Neural progenitor cell (in vitro differentiated cells): ENCODE results near the gene FLII. TPM values are rescaled to one million over a fixed set of nuclear protein-coding genes. Genes with fewer than 3 reads are reported as not detected.

Source experiments
- DNase-seq: peaks from one replicate; pipeline ENCODE4 v3.0.0-alpha.2; 2016; ENCODE audit warnings: low spot score
- H2AFZ ChIP-seq: fragments of 200-600 bp; sonication (generic); replicated peaks from 2 replicates; pipeline ENCODE4 v1.6.1; 2016; ENCODE audit warnings: antibody characterized with exemption
- H3F3A ChIP-seq: fragments of 200-600 bp; sonication (generic); 2 replicates; pipeline ENCODE4 v1.6.1; 2016; ENCODE audit warnings: antibody characterized with exemption, low read depth
- H3K27ac ChIP-seq: fragments of 200-600 bp; sonication (generic); 2 replicates; pipeline ENCODE4 v1.5.1; 2016; ENCODE audit warnings: mild to moderate bottlenecking
- H3K27me3 ChIP-seq: fragments of 200-600 bp; sonication (generic); 2 replicates; pipeline ENCODE4 v1.6.1; 2016; ENCODE audit warnings: mild to moderate bottlenecking, moderate library complexity
- H3K36me3 ChIP-seq: fragments of 200-600 bp; sonication (generic); 2 replicates; pipeline ENCODE4 v1.5.1; 2016
- H3K4me1 ChIP-seq: fragments of 200-600 bp; sonication (generic); 2 replicates; pipeline ENCODE4 v1.6.1; 2016; ENCODE audit warnings: mixed run types
- H3K4me2 ChIP-seq: fragments of 200-600 bp; sonication (generic); 2 replicates; pipeline ENCODE4 v1.6.1; 2016
- H3K4me3 ChIP-seq: fragments of 200-600 bp; sonication (generic); 2 replicates; pipeline ENCODE4 v1.5.1; 2016
- H3K79me2 ChIP-seq: fragments of 200-600 bp; sonication (generic); 2 replicates; pipeline ENCODE4 v1.6.1; 2016; ENCODE audit warnings: low read depth
- H3K9ac ChIP-seq: fragments of 200-600 bp; sonication (generic); 2 replicates; pipeline ENCODE4 v1.6.1; 2016
- H3K9me3 ChIP-seq: fragments of 200-600 bp; sonication (generic); 2 replicates; pipeline ENCODE4 v1.5.1; 2016; ENCODE audit warnings: low read depth
- H4K20me1 ChIP-seq: fragments of 200-600 bp; sonication (generic); 2 replicates; pipeline ENCODE4 v1.6.1; 2016; ENCODE audit warnings: low read depth
- H3K27ac Mint-ChIP-seq: 3 replicates; pipeline ENCODE4 v1.8.0; 2021; ENCODE audit warnings: mixed read lengths
- H3K27me3 Mint-ChIP-seq: 2 replicates; pipeline ENCODE4 v1.8.0; 2022; ENCODE audit warnings: low read depth, mild to moderate bottlenecking, inconsistent platforms, moderate library complexity, mixed read lengths; ENCODE audit not compliant: insufficient read depth
- H3K36me3 Mint-ChIP-seq: 3 replicates; pipeline ENCODE4 v1.8.0; 2021; ENCODE audit warnings: mixed read lengths
- H3K4me1 Mint-ChIP-seq: 3 replicates; pipeline ENCODE4 v1.8.0; 2021; ENCODE audit warnings: mixed read lengths
- H3K4me3 Mint-ChIP-seq: 3 replicates; pipeline ENCODE4 v1.8.0; 2021; ENCODE audit warnings: mild to moderate bottlenecking, moderate library complexity, mixed read lengths
- H3K9me3 Mint-ChIP-seq: 3 replicates; pipeline ENCODE4 v1.8.0; 2020; ENCODE audit warnings: mixed read lengths
- EZH2 ChIP-seq: fragments of 200-600 bp; sonication (generic); IDR thresholded peaks from 2 replicates; pipeline ENCODE4 v1.6.1; 2017; ENCODE audit warnings: antibody characterized with exemption, mild to moderate bottlenecking, moderate library complexity
- EZH2phosphoT487 ChIP-seq: fragments of 200-600 bp; sonication (generic); IDR thresholded peaks from 2 replicates; pipeline ENCODE4 v1.6.1; 2017; ENCODE audit warnings: antibody characterized with exemption
- total RNA-seq: library from RNA; depleted of rRNA; stranded (reverse); fragments of >200 nt; gene quantifications from 2 replicates; pipeline ENCODE4 v1.2.3, GENCODE V29; 2015; ENCODE audit warnings: low replicate concordance
- TF ChIP-seq, protein P1 (sequence below): fragments of 200-600 bp; sonication (generic); IDR thresholded peaks from 2 replicates; pipeline ENCODE4 v1.5.1; 2017; ENCODE audit warnings: antibody characterized with exemption, mild to moderate bottlenecking

The FLII gene
- total RNA-seq, 1 donor from 2014 or later: 117 TPM

DNA sequence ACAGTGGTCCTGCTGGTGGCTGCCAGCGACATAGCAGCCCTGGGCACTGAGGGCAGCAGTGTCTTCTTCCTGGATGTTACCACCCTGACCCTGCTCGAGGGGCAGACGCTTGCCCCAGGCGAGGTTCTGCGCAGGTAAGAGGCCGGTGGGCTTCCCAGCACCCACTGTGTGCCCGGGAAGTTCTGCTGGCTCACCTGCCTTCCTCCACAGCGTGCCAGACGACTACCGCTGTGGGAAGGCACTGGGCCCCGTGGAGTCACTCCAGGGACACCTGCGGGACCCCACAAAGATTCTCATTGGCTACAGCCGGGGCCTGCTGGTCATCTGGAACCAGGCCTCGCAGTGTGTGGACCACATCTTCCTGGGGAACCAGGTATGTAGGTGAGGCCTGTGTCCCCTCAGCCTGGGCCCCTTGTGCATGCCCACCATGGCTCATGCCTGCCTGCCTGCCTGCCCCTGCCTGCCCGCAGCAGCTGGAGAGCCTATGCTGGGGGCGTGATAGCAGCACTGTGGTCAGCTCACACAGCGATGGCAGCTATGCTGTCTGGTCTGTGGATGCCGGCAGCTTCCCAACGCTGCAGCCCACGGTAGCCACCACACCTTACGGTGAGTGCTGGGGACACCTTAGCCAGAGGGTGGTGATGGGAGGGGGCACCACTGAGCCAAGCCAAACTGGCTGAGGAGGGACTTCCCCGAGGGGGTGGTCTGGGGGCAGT lies 24.6 kb downstream of the FLII start:
- H3K9ac ChIP-seq: no peak overlapping the region
- H4K20me1 ChIP-seq: peaks cover 45% of the 10 kb centered on the region
- no peak for DNase-seq
- H3K36me3 ChIP-seq: no peaks in the 10 kb centered on the region
- no peak overlapping the region for H3K4me3 ChIP-seq
- no peaks in the 10 kb centered on the region for H3K27me3 ChIP-seq
- TF ChIP-seq, protein P1, sequence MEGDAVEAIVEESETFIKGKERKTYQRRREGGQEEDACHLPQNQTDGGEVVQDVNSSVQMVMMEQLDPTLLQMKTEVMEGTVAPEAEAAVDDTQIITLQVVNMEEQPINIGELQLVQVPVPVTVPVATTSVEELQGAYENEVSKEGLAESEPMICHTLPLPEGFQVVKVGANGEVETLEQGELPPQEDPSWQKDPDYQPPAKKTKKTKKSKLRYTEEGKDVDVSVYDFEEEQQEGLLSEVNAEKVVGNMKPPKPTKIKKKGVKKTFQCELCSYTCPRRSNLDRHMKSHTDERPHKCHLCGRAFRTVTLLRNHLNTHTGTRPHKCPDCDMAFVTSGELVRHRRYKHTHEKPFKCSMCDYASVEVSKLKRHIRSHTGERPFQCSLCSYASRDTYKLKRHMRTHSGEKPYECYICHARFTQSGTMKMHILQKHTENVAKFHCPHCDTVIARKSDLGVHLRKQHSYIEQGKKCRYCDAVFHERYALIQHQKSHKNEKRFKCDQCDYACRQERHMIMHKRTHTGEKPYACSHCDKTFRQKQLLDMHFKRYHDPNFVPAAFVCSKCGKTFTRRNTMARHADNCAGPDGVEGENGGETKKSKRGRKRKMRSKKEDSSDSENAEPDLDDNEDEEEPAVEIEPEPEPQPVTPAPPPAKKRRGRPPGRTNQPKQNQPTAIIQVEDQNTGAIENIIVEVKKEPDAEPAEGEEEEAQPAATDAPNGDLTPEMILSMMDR: no peak
- TF ChIP-seq EZH2 (no peak), EZH2phosphoT487 (no peak)
- Mint-ChIP-seq H3K36me3 (peaks cover 19% of the 10 kb centered on the region), H3K27ac (no peak overlapping the region), H3K9me3 (no peaks in the 10 kb centered on the region), H3K4me1 (peaks cover 38% of the 10 kb centered on the region), H3K4me3 (no peak overlapping the region), H3K27me3 (peaks cover 6% of the 10 kb centered on the region)
- H2AFZ ChIP-seq: no peak overlapping the region
- no peaks in the 10 kb centered on the region for H3K9me3 ChIP-seq
- no peak overlapping the region for H3K27ac ChIP-seq
- peaks cover 8% of the 10 kb centered on the region for H3F3A ChIP-seq
- H3K4me1 ChIP-seq: peaks cover 28% of the 10 kb centered on the region
- peaks cover 48% of the 10 kb centered on the region for H3K79me2 ChIP-seq
- no peak overlapping the region for H3K4me2 ChIP-seq

DNA sequence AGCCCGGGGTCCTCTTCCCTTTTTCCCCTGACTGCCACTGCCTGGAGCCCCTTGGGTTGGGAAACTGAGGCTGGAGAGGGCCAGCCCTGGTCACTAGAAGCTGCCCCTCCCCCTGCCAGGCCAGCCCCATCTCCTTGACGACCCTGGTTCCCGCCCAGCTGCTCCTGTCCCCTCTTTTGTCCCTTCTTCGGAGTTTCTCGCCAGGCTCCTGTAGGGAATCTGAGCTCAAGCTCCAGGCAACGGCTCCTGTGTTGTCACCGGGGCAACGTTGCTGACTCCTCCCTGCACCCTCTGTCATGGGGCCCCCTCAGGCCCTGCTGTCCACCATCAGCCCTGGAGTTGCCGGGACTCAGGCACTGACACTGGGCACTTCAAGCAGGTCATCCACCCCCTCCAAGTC lies 27.4 kb downstream of the FLII start:
- Histone ChIP-seq H3K9me3 (no peaks in the 10 kb centered on the region), H4K20me1 (peaks cover 73% of the 10 kb centered on the region), H3K79me2 (peaks cover 76% of the 10 kb centered on the region), H3K4me3 (peak overlapping the region; percentile 39), H3K4me2 (peak overlapping the region; percentile 79), H3K27ac (peak overlapping the region; percentile 70), H3F3A (peaks cover 8% of the 10 kb centered on the region), H3K9ac (no peak overlapping the region), H3K27me3 (no peaks in the 10 kb centered on the region), H3K36me3 (no peaks in the 10 kb centered on the region), H2AFZ (no peak overlapping the region), H3K4me1 (peaks cover 50% of the 10 kb centered on the region)
- Mint-ChIP-seq H3K27me3 (peaks cover 6% of the 10 kb centered on the region), H3K9me3 (no peaks in the 10 kb centered on the region), H3K36me3 (peaks cover 10% of the 10 kb centered on the region), H3K27ac (peak overlapping the region; percentile 98), H3K4me1 (peaks cover 63% of the 10 kb centered on the region), H3K4me3 (peak overlapping the region; percentile 80)
- TF ChIP-seq, protein P1: no peak
- no peak for TF ChIP-seq EZH2phosphoT487
- TF ChIP-seq EZH2: no peak
- DNase-seq: peak; percentile 89

DNA sequence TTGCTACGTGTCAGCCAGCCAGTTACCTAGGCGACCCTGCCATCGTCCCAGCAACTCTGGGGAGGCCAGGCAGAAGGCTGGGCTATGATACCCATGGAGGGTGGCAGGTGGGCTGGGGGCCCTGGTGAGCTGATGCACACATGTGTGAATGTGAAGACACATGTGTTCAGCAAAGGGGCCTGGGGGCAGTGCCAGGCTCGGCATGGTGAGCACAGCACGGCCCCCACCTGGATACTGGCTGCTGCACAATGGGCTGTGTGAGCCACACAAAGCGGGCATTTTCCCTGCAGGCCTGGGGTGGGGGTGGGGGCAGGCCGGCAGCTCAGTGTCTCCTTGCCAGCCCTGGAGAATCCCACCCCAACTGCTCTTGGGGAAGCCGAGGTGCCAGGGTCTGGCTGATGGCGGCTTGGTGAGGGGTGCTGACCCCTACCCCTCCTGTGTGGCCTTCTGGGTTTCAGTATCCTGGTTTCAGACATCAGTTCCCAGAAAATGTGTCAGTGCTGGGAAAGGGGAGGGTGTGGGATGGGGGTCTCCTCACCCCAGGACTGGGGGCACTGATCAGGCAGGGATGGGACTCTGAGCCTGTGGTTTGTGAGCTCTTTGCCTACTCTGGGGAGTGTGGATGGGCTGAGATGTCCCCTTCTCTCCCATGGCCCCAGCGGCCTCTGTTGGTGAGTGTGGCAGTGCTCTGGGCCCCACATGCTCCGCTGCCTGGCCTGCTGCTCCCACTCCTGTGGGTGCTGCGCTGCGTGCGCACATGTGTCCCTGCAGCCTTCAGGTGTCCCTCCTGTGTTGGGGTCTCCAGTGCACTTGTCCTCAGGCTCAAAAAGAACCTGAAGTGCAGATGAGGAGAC lies 28.0 kb downstream of the FLII start:
- no peaks in the 10 kb centered on the region for H3K36me3 ChIP-seq
- H3K4me2 ChIP-seq: peak overlapping the region; percentile 79
- H3K79me2 ChIP-seq: peaks cover 80% of the 10 kb centered on the region
- peaks cover 50% of the 10 kb centered on the region for H3K4me1 ChIP-seq
- no peak overlapping the region for H2AFZ ChIP-seq
- H4K20me1 ChIP-seq: peaks cover 76% of the 10 kb centered on the region
- H3F3A ChIP-seq: peaks cover 8% of the 10 kb centered on the region
- Mint-ChIP-seq H3K27me3 (peaks cover 6% of the 10 kb centered on the region), H3K4me1 (peaks cover 67% of the 10 kb centered on the region), H3K36me3 (peaks cover 8% of the 10 kb centered on the region), H3K4me3 (peak overlapping the region; percentile 65), H3K27ac (peak overlapping the region; percentile 98), H3K9me3 (no peaks in the 10 kb centered on the region)
- peak overlapping the region; percentile 39 for H3K4me3 ChIP-seq
- TF ChIP-seq, protein P1: no peak
- TF ChIP-seq EZH2phosphoT487 (no peak), EZH2 (no peak)
- peak overlapping the region; percentile 70 for H3K27ac ChIP-seq
- H3K9ac ChIP-seq: peak overlapping the region; percentile 32
- no peak for DNase-seq
- H3K9me3 ChIP-seq: no peaks in the 10 kb centered on the region
- H3K27me3 ChIP-seq: no peaks in the 10 kb centered on the region
